Measurements from ENCODE around the gene ZNF766. TPM values are rescaled to one million over a fixed set of nuclear protein-coding genes. Genes with fewer than 3 reads are reported as not detected.

The ZNF766 gene
- total RNA-seq, 1 experiment from 2014 or later: 32.9 TPM

- no peak for TF ChIP-seq JAZF1 (CRISPR knock-in tag; IDR thresholded peaks at IDR 0.05)
These were observed 74.2 kb downstream of the ZNF766 start (continued) for GRCh38 chr19:52343548-52343947.

GRCh38 chr19:52345162-52345561 lies 75.8 kb downstream of the ZNF766 start:
- DNase-seq (ENCODE audit: low spot score): no peak
- no peak for ATAC-seq
- H3K36me3 Mint-ChIP-seq: peaks cover 23% of the 10 kb centered on the region
- H3K27ac Mint-ChIP-seq: peak overlapping the region; percentile 89; the same call in 1 of the 2 replicates
- H3K9me3 Mint-ChIP-seq: peaks cover 4% of the 10 kb centered on the region
- H3K27me3 Mint-ChIP-seq (ENCODE audit: low read depth): no peaks in the 10 kb centered on the region
- ChIA-PET POLR2A (no interaction called here), CTCF (no interaction called here)
- H3K4me1 Mint-ChIP-seq: peaks cover 4% of the 10 kb centered on the region
- H3K4me3 Mint-ChIP-seq: no peak overlapping the region
- TF ChIP-seq CREM (CRISPR knock-in tag; IDR thresholded peaks at IDR 0.05) (no peak), KAT7 (CRISPR knock-in tag; IDR thresholded peaks at IDR 0.05; ENCODE audit: borderline replicate concordance) (no peak), ZNF396 (CRISPR knock-in tag; IDR thresholded peaks at IDR 0.05; ENCODE audit: borderline replicate concordance) (no peak), ZNF317 (CRISPR knock-in tag; IDR thresholded peaks at IDR 0.05; ENCODE audit: borderline replicate concordance, low read depth) (no peak)
- TF ChIP-seq, protein P1, sequence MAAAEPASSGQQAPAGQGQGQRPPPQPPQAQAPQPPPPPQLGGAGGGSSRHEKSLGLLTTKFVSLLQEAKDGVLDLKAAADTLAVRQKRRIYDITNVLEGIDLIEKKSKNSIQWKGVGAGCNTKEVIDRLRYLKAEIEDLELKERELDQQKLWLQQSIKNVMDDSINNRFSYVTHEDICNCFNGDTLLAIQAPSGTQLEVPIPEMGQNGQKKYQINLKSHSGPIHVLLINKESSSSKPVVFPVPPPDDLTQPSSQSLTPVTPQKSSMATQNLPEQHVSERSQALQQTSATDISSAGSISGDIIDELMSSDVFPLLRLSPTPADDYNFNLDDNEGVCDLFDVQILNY (CRISPR knock-in tag; IDR thresholded peaks at IDR 0.05): no peak

Small RNAs within 50 kb of the gene (microRNA-seq; reads per million reads assigned to microRNA genes)
- gene MIR643 (ENCODE audit: borderline number of aligned reads) (1.7 reads per million), gene MIR6801 (ENCODE audit: borderline number of aligned reads) (not detected)

Other genes with a start within 250 kb of the ZNF766 start
- 14.6 to 19.5 TPM (median 16.5 TPM) in 3 replicates for gene ZNF614, start 241.2 kb upstream of the ZNF766 start, total RNA-seq (2021)
- gene ZNF432, start 220.7 kb upstream of the ZNF766 start, total RNA-seq (2021): 8.4 to 10.3 TPM (median 8.9 TPM) in 3 replicates
- 17.5 to 27.9 TPM (median 21.8 TPM) in 3 replicates for gene ZNF841, start 173.8 kb upstream of the ZNF766 start, total RNA-seq (2021)
- gene ZNF616, start 129.6 kb upstream of the ZNF766 start, total RNA-seq (2021): 27.2 to 34.6 TPM (median 28.8 TPM) in 3 replicates
- 20.3 to 28.8 TPM (median 22.8 TPM) in 3 replicates for gene ZNF836, start 98.0 kb upstream of the ZNF766 start, total RNA-seq (2021)
- 505 to 507 TPM (median 506 TPM) in 3 replicates for gene PPP2R1A, start 79.5 kb upstream of the ZNF766 start, total RNA-seq (2021)
- 26.4 to 36.0 TPM (median 31.3 TPM) in 3 replicates for gene ZNF480, start 27.6 kb downstream of the ZNF766 start, total RNA-seq (2021)
- 4.4 to 8.5 TPM (median 6.6 TPM) in 3 replicates for gene ZNF610, start 66.7 kb downstream of the ZNF766 start, total RNA-seq (2021)
- 29.0 to 34.0 TPM (median 29.1 TPM) in 3 replicates for gene ZNF880, start 100.3 kb downstream of the ZNF766 start, total RNA-seq (2021)
- gene ZNF528, start 128.3 kb downstream of the ZNF766 start, total RNA-seq (2021): 20.8 to 21.1 TPM (median 20.8 TPM) in 3 replicates
- gene ZNF534, start 159.6 kb downstream of the ZNF766 start, total RNA-seq (2021): 0.23 to 0.42 TPM (median 0.37 TPM) in 3 replicates
- gene ZNF578, start 184.0 kb downstream of the ZNF766 start, total RNA-seq (2021): 21.1 to 26.6 TPM (median 21.9 TPM) in 3 replicates